HepG2 (cell line): Measurements from ENCODE around the gene MTHFD1. TPM values are rescaled to one million over a fixed set of nuclear protein-coding genes. Genes with fewer than 3 reads are reported as not detected.

ENCODE experiments used
- BCL6 ChIP-seq: IDR thresholded peaks from 2 replicates; pipeline ENCODE4 v1.6.1; 2016; ENCODE audit warnings: missing genetic modification reagents, missing compliant biosample characterization
- JARID2 ChIP-seq: sonication (generic); formaldehyde crosslinking; IDR thresholded peaks from 2 replicates; pipeline ENCODE4 v1.8.1; 2023; ENCODE audit warnings: missing genetic modification reagents, inconsistent platforms; ENCODE audit not compliant: insufficient replicate concordance
- MAFF ChIP-seq: IDR thresholded peaks from 2 replicates; pipeline ENCODE4 v1.6.1; 2011; ENCODE audit warnings: low read depth, low read length, improper control_type of control experiment
- SALL1 ChIP-seq: sonication (generic); formaldehyde crosslinking; IDR thresholded peaks from 2 replicates; pipeline ENCODE4 v1.8.0; 2022; ENCODE audit warnings: mild to moderate bottlenecking, missing genetic modification reagents
- SATB2 ChIP-seq: sonication (generic); formaldehyde crosslinking; IDR thresholded peaks from 2 replicates; pipeline ENCODE4 v1.5.0; 2020; ENCODE audit warnings: missing genetic modification reagents
- TEAD3 ChIP-seq: optimal IDR thresholded peaks from 2 replicates; pipeline ENCODE3; 2016; ENCODE audit warnings: borderline replicate concordance
- TMF1 ChIP-seq: sonication (generic); formaldehyde crosslinking; IDR thresholded peaks from 2 replicates; pipeline ENCODE4 v1.8.1; 2022; ENCODE audit warnings: low read depth, missing genetic modification reagents
- YEATS4 ChIP-seq: sonication (generic); formaldehyde crosslinking; IDR thresholded peaks from 2 replicates; pipeline ENCODE4 v1.4.0; 2020; ENCODE audit warnings: missing genetic modification reagents, borderline replicate concordance
- ZFP62 ChIP-seq: sonication (generic); formaldehyde crosslinking; IDR thresholded peaks from 2 replicates; pipeline ENCODE4 v1.4.0; 2020; ENCODE audit warnings: missing genetic modification reagents
- ZNF333 ChIP-seq: sonication (generic); formaldehyde crosslinking; IDR thresholded peaks from 2 replicates; pipeline ENCODE4 v1.4.0; 2020; ENCODE audit warnings: mild to moderate bottlenecking, missing genetic modification reagents, borderline replicate concordance
- ZNF761 ChIP-seq: sonication (generic); formaldehyde crosslinking; conservative IDR thresholded peaks from 2 replicates; pipeline ENCODE4 v1.4.0; 2020; ENCODE audit warnings: mild to moderate bottlenecking, missing genetic modification reagents
- ZNF776 ChIP-seq: sonication (generic); formaldehyde crosslinking; IDR thresholded peaks from 2 replicates; pipeline ENCODE4 v1.4.0; 2020; ENCODE audit warnings: mild to moderate bottlenecking, missing genetic modification reagents
- ZNF83 ChIP-seq: sonication (generic); formaldehyde crosslinking; IDR thresholded peaks from 2 replicates; pipeline ENCODE4 v1.4.0; 2020; ENCODE audit warnings: missing genetic modification reagents, mild to moderate bottlenecking, borderline replicate concordance
- polyA plus RNA-seq, 8 experiments: library from polyadenylated mRNA; depleted of rRNA in 3 of 8; stranded (reverse) in 7 of 8; unstranded in 1 of 8; fragments of >200 nt; fragmentation: Illumina TruSeq in 4 of 8; extraction: Trizol in 4 of 8; gene quantifications; 2 replicates each; pipeline versions ENCODE4 v1.2.1 to v1.2.3, GENCODE V29; 2011 to 2016; ENCODE audit warnings: low read depth in 4 of 8, missing spikeins in 1 of 8, mixed read lengths in 1 of 8; ENCODE audit not compliant: insufficient read depth in 1 of 8
- total RNA-seq, 5 experiments: library from RNA; depleted of rRNA; stranded (reverse); fragments of >200 nt; fragmentation: Illumina TruSeq; extraction: Trizol; gene quantifications; 2 replicates each; pipeline ENCODE4 v1.2.3, GENCODE V29; 2016; ENCODE audit warnings: low read depth in 1 of 5
- TF ChIP-seq, protein P1 (sequence below): sonication (generic); formaldehyde crosslinking; IDR thresholded peaks from 2 replicates; pipeline ENCODE4 v1.8.0; 2022; ENCODE audit warnings: mild to moderate bottlenecking, missing genetic modification reagents; ENCODE audit not compliant: insufficient replicate concordance
- TF ChIP-seq, protein P2 (sequence below): sonication (generic); formaldehyde crosslinking; IDR thresholded peaks from 2 replicates; pipeline ENCODE4 v1.5.0; 2020; ENCODE audit warnings: mild to moderate bottlenecking, missing genetic modification reagents
- TF ChIP-seq, protein P3 (sequence below): sonication (generic); formaldehyde crosslinking; IDR thresholded peaks from 2 replicates; pipeline ENCODE4 v1.5.1; 2020; ENCODE audit warnings: mild to moderate bottlenecking, moderate library complexity, missing genetic modification reagents
- TF ChIP-seq, protein P4 (sequence below): IDR thresholded peaks from 2 replicates; pipeline ENCODE4 v1.6.1; 2016; ENCODE audit warnings: mild to moderate bottlenecking
- TF ChIP-seq, protein P5 (sequence below): sonication (generic); formaldehyde crosslinking; conservative IDR thresholded peaks from 2 replicates; pipeline ENCODE4 v1.8.0; 2022; ENCODE audit warnings: low read depth, missing genetic modification reagents
- TF ChIP-seq, protein P6 (sequence below): sonication (generic); formaldehyde crosslinking; IDR thresholded peaks from 2 replicates; pipeline ENCODE4 v1.8.0; 2022; ENCODE audit warnings: mild to moderate bottlenecking, missing genetic modification reagents, moderate library complexity

MTHFD1 gene
- total and polyA plus RNA-seq, 2 of the 13 experiments (the other 11 are each of a cell fraction or from before 2014, with no cell fraction given): 31.0 to 106 TPM

DNA sequence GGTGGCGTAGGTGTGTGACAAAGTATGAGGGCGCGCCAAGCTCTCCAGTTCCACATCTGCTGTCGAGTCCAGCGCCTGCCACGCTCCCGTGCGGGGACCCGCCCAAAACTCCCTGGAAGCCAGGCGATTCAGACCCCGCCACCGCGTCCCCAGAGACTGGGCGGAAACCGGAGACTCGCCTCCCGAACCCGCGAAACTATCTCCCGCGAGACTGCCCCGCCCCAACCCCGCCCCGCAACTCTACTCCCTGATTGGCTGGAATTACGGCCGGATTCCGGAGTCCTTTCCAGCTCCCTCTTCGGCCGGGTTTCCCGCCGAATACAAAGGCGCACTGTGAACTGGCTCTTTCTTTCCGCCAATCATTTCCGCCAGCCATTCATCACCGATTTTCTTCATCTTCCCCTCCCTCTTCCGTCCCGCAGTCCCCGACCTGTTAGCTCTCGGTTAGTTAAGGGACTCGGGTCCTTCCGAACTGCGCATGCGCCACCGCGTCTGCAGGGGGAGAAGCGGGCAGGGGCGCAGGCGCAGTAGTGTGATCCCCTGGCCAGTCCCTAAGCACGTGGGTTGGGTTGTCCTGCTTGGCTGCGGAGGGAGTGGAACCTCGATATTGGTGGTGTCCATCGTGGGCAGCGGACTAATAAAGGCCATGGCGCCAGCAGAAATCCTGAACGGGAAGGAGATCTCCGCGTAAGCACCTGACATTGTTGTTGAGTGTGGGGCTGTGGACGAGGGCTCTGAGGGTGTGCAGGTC, at the start of gene MTHFD1 (continued):
- TF ChIP-seq, protein P1, sequence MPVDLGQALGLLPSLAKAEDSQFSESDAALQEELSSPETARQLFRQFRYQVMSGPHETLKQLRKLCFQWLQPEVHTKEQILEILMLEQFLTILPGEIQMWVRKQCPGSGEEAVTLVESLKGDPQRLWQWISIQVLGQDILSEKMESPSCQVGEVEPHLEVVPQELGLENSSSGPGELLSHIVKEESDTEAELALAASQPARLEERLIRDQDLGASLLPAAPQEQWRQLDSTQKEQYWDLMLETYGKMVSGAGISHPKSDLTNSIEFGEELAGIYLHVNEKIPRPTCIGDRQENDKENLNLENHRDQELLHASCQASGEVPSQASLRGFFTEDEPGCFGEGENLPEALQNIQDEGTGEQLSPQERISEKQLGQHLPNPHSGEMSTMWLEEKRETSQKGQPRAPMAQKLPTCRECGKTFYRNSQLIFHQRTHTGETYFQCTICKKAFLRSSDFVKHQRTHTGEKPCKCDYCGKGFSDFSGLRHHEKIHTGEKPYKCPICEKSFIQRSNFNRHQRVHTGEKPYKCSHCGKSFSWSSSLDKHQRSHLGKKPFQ (CRISPR knock-in tag): peak; percentile 95
- TF ChIP-seq YEATS4 (CRISPR knock-in tag): peak; percentile 72; the same call in 1 of the 2 replicates
- peak; percentile 60; the same call in 1 of the 2 replicates for TF ChIP-seq ZNF83 (CRISPR knock-in tag)
- peak; percentile 75 for TF ChIP-seq ZNF761 (CRISPR knock-in tag)
- TF ChIP-seq, protein P2, sequence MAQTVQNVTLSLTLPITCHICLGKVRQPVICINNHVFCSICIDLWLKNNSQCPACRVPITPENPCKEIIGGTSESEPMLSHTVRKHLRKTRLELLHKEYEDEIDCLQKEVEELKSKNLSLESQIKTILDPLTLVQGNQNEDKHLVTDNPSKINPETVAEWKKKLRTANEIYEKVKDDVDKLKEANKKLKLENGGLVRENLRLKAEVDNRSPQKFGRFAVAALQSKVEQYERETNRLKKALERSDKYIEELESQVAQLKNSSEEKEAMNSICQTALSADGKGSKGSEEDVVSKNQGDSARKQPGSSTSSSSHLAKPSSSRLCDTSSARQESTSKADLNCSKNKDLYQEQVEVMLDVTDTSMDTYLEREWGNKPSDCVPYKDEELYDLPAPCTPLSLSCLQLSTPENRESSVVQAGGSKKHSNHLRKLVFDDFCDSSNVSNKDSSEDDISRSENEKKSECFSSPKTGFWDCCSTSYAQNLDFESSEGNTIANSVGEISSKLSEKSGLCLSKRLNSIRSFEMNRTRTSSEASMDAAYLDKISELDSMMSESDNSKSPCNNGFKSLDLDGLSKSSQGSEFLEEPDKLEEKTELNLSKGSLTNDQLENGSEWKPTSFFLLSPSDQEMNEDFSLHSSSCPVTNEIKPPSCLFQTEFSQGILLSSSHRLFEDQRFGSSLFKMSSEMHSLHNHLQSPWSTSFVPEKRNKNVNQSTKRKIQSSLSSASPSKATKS: no peak
- no peak; the same call in 1 of the 2 replicates for TF ChIP-seq BCL6 (CRISPR knock-in tag)
- TF ChIP-seq TMF1: no peak; the same call in 1 of the 2 replicates
- no peak for TF ChIP-seq TEAD3 (CRISPR knock-in tag)
- TF ChIP-seq, protein P3, sequence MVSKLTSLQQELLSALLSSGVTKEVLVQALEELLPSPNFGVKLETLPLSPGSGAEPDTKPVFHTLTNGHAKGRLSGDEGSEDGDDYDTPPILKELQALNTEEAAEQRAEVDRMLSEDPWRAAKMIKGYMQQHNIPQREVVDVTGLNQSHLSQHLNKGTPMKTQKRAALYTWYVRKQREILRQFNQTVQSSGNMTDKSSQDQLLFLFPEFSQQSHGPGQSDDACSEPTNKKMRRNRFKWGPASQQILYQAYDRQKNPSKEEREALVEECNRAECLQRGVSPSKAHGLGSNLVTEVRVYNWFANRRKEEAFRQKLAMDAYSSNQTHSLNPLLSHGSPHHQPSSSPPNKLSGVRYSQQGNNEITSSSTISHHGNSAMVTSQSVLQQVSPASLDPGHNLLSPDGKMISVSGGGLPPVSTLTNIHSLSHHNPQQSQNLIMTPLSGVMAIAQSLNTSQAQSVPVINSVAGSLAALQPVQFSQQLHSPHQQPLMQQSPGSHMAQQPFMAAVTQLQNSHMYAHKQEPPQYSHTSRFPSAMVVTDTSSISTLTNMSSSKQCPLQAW (CRISPR knock-in tag): peak; percentile 35; the same call in 1 of the 2 replicates
- TF ChIP-seq MAFF: no peak
- TF ChIP-seq ZNF776 (CRISPR knock-in tag): 0 out of 2 replicates have a peak, but pooled peaks have one; percentile 15
- peak; percentile 65; the same call in 1 of the 2 replicates for TF ChIP-seq ZNF333
- TF ChIP-seq, protein P4, sequence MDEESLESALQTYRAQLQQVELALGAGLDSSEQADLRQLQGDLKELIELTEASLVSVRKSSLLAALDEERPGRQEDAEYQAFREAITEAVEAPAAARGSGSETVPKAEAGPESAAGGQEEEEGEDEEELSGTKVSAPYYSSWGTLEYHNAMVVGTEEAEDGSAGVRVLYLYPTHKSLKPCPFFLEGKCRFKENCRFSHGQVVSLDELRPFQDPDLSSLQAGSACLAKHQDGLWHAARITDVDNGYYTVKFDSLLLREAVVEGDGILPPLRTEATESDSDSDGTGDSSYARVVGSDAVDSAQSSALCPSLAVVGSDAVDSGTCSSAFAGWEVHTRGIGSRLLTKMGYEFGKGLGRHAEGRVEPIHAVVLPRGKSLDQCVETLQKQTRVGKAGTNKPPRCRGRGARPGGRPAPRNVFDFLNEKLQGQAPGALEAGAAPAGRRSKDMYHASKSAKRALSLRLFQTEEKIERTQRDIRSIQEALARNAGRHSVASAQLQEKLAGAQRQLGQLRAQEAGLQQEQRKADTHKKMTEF (CRISPR knock-in tag): peak; percentile 82
- no peak for TF ChIP-seq JARID2 (CRISPR knock-in tag)
- TF ChIP-seq, protein P5, sequence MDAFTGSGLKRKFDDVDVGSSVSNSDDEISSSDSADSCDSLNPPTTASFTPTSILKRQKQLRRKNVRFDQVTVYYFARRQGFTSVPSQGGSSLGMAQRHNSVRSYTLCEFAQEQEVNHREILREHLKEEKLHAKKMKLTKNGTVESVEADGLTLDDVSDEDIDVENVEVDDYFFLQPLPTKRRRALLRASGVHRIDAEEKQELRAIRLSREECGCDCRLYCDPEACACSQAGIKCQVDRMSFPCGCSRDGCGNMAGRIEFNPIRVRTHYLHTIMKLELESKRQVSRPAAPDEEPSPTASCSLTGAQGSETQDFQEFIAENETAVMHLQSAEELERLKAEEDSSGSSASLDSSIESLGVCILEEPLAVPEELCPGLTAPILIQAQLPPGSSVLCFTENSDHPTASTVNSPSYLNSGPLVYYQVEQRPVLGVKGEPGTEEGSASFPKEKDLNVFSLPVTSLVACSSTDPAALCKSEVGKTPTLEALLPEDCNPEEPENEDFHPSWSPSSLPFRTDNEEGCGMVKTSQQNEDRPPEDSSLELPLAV: peak; percentile 82
- peak; percentile 92; the same call in 1 of the 2 replicates for TF ChIP-seq SATB2 (CRISPR knock-in tag)
- TF ChIP-seq ZFP62 (CRISPR knock-in tag): no peak
- TF ChIP-seq, protein P6, sequence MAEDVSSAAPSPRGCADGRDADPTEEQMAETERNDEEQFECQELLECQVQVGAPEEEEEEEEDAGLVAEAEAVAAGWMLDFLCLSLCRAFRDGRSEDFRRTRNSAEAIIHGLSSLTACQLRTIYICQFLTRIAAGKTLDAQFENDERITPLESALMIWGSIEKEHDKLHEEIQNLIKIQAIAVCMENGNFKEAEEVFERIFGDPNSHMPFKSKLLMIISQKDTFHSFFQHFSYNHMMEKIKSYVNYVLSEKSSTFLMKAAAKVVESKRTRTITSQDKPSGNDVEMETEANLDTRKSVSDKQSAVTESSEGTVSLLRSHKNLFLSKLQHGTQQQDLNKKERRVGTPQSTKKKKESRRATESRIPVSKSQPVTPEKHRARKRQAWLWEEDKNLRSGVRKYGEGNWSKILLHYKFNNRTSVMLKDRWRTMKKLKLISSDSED (CRISPR knock-in tag): peak; percentile 71; the same call in 1 of the 2 replicates
- peak; percentile 84 for TF ChIP-seq SALL1 (CRISPR knock-in tag)
